Lower leg skin (tissue), 3 donors: ENCODE results near the gene OSBPL9.

Source experiments
- CTCF ChIP-seq, 3 donors: fragments of 450-650 bp; IDR thresholded peaks; one replicate each; pipeline ENCODE4 v1.5.1; 2016; ENCODE audit warnings: antibody characterized with exemption in 3 of 3, mild to moderate bottlenecking in 3 of 3, moderate library complexity in 2 of 3
- POLR2A ChIP-seq, 2 donors: fragments of 450-650 bp; IDR thresholded peaks; one replicate each; pipeline ENCODE4 v1.6.1; 2016 to 2017; ENCODE audit warnings: antibody characterized with exemption in 2 of 2, mild to moderate bottlenecking in 1 of 2, moderate library complexity in 1 of 2

DNA sequence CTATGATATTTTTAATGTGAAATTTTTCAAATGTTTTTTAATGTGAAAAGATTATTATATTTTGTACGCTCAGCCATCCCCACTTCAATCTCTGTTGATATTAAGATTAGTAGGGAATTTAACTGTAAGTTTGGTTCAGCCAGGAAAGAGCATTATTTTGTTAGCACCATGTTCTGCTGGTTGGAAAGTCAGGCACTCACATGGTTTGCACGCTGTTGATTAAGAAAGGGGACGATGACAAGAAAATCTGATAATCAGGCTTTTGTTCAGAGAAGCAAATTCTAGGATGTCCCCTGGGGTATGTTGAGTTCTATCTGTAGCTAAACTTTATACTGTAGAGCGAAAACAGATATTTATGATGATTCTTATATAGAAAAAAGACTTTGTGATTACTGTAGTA is 115.1 kb downstream of the OSBPL9 start:
- TF ChIP-seq CTCF (IDR thresholded peaks at IDR 0.05) (no peak), POLR2A (IDR thresholded peaks at IDR 0.05) (no peak)
